Endodermal cell (in vitro differentiated cells): ENCODE data around the gene NSFL1C. TPM values are rescaled to one million over a fixed set of nuclear protein-coding genes. Genes with fewer than 3 reads are reported as not detected.

ENCODE experiments used
- DNase-seq: peaks from one replicate; pipeline ENCODE4 v3.0.0-alpha.2; 2017
- H3K27ac ChIP-seq: 2 replicates; pipeline ENCODE4 v1.5.1; 2013; ENCODE audit warnings: mild to moderate bottlenecking, low read depth, low read length, moderate library complexity
- H3K27me3 ChIP-seq: 2 replicates; pipeline ENCODE4 v1.6.1; 2013; ENCODE audit warnings: mild to moderate bottlenecking, low read length, moderate library complexity; ENCODE audit not compliant: insufficient read depth, control insufficient read depth, poor library complexity, severe bottlenecking
- H3K36me3 ChIP-seq: 2 replicates; pipeline ENCODE4 v1.7.0; 2013; ENCODE audit warnings: mild to moderate bottlenecking, low read length, moderate library complexity; ENCODE audit not compliant: control insufficient read depth, insufficient read depth
- H3K4me1 ChIP-seq: one replicate; pipeline ENCODE4 v1.7.0; 2013; ENCODE audit warnings: low read length; ENCODE audit not compliant: control insufficient read depth, insufficient read depth
- H3K4me3 ChIP-seq: 2 replicates; pipeline ENCODE4 v1.5.1; 2013; ENCODE audit warnings: mild to moderate bottlenecking, low read length, moderate library complexity
- H3K9ac ChIP-seq: 2 replicates; pipeline ENCODE4 v1.6.1; 2013; ENCODE audit warnings: mild to moderate bottlenecking, low read length, moderate library complexity; ENCODE audit not compliant: poor library complexity, severe bottlenecking; ENCODE audit errors: extremely low read depth
- H3K9me3 ChIP-seq: 2 replicates; pipeline ENCODE4 v1.6.1; 2013; ENCODE audit warnings: mild to moderate bottlenecking, low read length, moderate library complexity; ENCODE audit not compliant: control insufficient read depth
- H3K27ac Mint-ChIP-seq: 2 replicates; pipeline ENCODE4 v1.8.0; 2020; ENCODE audit warnings: mixed read lengths
- H3K27me3 Mint-ChIP-seq: 2 replicates; pipeline ENCODE4 v1.8.0; 2021; ENCODE audit warnings: mild to moderate bottlenecking, mixed read lengths; ENCODE audit not compliant: insufficient read depth
- H3K36me3 Mint-ChIP-seq: 2 replicates; pipeline ENCODE4 v1.8.0; 2020; ENCODE audit warnings: low read depth, mixed read lengths
- H3K4me1 Mint-ChIP-seq: 2 replicates; pipeline ENCODE4 v1.8.0; 2020; ENCODE audit warnings: mixed read lengths
- H3K4me3 Mint-ChIP-seq: 2 replicates; pipeline ENCODE4 v1.8.0; 2020; ENCODE audit warnings: mild to moderate bottlenecking, moderate library complexity, mixed read lengths
- H3K9me3 Mint-ChIP-seq: 2 replicates; pipeline ENCODE4 v1.8.0; 2020; ENCODE audit warnings: mild to moderate bottlenecking, mixed read lengths
- WGBS, 2 experiments: methylation state at CpG; one replicate each; pipeline versions ENCODE4 v1.1.5 to v1.1.7; 2013; ENCODE audit warnings: missing lambda C conversion rate in 2 of 2, mixed read lengths in 1 of 2; ENCODE audit not compliant: insufficient coverage in 1 of 2, insufficient read length in 1 of 2; 5-methylcytosine and 5-hydroxymethylcytosine counted together
- total RNA-seq, 2 donors: library from RNA; stranded (reverse); fragmentation: NEBNext Ultra II Directional in 1 of 2; extraction: Animal tissue kit (Norgen Biotek cat#: 25700) in 1 of 2; gene quantifications; 2 replicates in 1 of 2; 3 replicates in 1 of 2; pipeline ENCODE4 v1.2.1, GENCODE V29; 2021
- TF ChIP-seq, protein P1 (sequence below): fragments of 200-600 bp; sonication (generic); conservative IDR thresholded peaks from 2 replicates; pipeline ENCODE4 v1.5.0; 2021; ENCODE audit warnings: antibody characterized with exemption, mild to moderate bottlenecking

NSFL1C gene
- total RNA-seq, 2 donors from 2014 or later, result 90.9 to 117 TPM

DNA sequence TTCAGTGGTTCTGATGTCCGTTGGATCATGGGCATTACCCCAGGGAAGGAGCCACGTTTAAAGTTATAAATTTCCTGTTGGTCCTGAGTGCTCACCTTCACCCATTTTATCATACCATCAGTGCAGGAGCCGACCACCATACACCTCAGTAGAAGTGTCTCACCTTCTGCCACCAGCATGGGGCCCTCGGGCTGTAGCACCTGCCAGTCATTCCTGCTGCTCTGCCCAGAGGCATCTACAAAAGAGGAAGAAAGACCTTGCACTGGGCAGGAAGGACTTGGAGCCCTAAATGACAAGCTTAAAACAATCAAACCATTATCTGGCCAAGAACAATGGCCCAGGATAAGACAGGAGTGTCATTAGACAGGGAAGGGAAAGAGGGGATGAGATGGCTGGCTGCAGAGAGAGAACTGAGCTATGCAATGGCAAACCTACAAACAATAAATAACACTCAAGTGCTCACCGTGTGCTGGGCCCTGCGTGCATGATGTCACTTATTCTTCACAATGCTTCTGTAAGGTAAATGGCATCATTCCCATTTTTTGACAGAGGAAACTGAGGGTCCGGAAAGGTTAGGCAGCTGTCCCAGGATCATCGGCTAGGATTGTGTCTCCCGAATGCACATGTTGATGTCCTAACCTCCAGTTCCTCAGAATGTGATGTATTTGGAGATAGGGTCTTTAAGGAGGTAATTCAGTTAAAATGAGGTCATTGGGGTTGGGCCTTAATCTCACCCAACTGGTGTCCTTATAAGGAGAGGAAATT is 13.4 kb upstream of the NSFL1C start:
- TF ChIP-seq, protein P1, sequence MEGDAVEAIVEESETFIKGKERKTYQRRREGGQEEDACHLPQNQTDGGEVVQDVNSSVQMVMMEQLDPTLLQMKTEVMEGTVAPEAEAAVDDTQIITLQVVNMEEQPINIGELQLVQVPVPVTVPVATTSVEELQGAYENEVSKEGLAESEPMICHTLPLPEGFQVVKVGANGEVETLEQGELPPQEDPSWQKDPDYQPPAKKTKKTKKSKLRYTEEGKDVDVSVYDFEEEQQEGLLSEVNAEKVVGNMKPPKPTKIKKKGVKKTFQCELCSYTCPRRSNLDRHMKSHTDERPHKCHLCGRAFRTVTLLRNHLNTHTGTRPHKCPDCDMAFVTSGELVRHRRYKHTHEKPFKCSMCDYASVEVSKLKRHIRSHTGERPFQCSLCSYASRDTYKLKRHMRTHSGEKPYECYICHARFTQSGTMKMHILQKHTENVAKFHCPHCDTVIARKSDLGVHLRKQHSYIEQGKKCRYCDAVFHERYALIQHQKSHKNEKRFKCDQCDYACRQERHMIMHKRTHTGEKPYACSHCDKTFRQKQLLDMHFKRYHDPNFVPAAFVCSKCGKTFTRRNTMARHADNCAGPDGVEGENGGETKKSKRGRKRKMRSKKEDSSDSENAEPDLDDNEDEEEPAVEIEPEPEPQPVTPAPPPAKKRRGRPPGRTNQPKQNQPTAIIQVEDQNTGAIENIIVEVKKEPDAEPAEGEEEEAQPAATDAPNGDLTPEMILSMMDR, result no peak
- H3K36me3 ChIP-seq, result no peaks in the 10 kb centered on the region
- peaks cover 12% of the 10 kb centered on the region for H3K4me1 ChIP-seq
- Mint-ChIP-seq H3K36me3 (no peaks in the 10 kb centered on the region), H3K27me3 (peaks cover 14% of the 10 kb centered on the region), H3K4me3 (no peak overlapping the region), H3K9me3 (no peaks in the 10 kb centered on the region), H3K27ac (no peak overlapping the region), H3K4me1 (peaks cover 12% of the 10 kb centered on the region)
- no peak overlapping the region for H3K9ac ChIP-seq
- H3K4me3 ChIP-seq, result peak overlapping the region; percentile 39
- no peaks in the 10 kb centered on the region for H3K9me3 ChIP-seq
- no peak overlapping the region for H3K27ac ChIP-seq
- WGBS, 2 experiments, result 93% methylated on average over 5 to 9 of the region's 9 CpGs
- H3K27me3 ChIP-seq, result no peaks in the 10 kb centered on the region
- DNase-seq, result no peak

- peaks cover 12% of the 10 kb centered on the region for H3K27me3 Mint-ChIP-seq
- Histone ChIP-seq H3K9ac (no peak overlapping the region), H3K9me3 (no peaks in the 10 kb centered on the region), H3K4me1 (peaks cover 14% of the 10 kb centered on the region), H3K27me3 (no peaks in the 10 kb centered on the region), H3K4me3 (no peak overlapping the region), H3K27ac (no peak overlapping the region), H3K36me3 (no peaks in the 10 kb centered on the region)
- H3K4me1 Mint-ChIP-seq, result peaks cover 12% of the 10 kb centered on the region
- no peak for DNase-seq
- no peak overlapping the region for H3K4me3 Mint-ChIP-seq
- TF ChIP-seq, protein P1, result no peak
- WGBS, 2 experiments, result 91 to 92% methylated on average over 4 of the region's 4 CpGs
- H3K36me3 Mint-ChIP-seq, result no peaks in the 10 kb centered on the region
- H3K27ac Mint-ChIP-seq, result no peak overlapping the region
- H3K9me3 Mint-ChIP-seq, result no peaks in the 10 kb centered on the region
Measured at GRCh38 chr20:1478566-1478965, 11.9 kb upstream of the NSFL1C start.

DNA sequence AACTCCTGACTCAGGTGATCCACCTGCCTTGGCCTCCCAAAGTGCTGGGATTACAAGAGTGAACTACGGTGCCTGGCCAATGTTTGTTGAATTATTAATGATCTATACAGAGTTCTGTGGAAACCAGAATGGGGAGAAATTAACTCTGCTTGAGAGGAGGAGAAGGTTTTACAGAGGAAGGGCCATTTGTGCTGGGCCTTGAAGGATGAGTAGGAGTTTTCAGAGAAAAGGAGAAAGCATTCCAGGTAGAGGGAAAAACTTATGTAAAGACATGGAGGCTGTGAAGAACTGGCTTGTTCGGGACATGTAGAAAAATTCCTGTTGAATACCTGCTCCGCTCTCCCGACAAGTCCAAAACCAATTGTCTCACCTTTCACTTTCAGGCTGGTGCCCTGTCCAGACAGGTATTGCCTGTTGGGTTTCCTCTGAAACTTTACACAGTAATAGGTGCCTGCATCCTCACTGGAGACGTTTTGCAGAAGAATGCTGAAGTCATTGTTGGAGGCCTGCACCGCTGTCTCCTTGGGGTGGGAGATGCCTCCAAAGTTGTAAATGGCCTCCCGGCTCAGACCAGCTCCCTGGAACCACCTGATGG is 11.3 kb upstream of the NSFL1C start:
- Histone ChIP-seq H3K4me1 (peaks cover 14% of the 10 kb centered on the region), H3K9me3 (no peaks in the 10 kb centered on the region), H3K27ac (no peak overlapping the region), H3K36me3 (no peaks in the 10 kb centered on the region), H3K27me3 (no peaks in the 10 kb centered on the region), H3K4me3 (no peak overlapping the region), H3K9ac (no peak overlapping the region)
- TF ChIP-seq, protein P1, result no peak
- no peaks in the 10 kb centered on the region for H3K9me3 Mint-ChIP-seq
- H3K27ac Mint-ChIP-seq, result no peak overlapping the region
- no peak for DNase-seq
- no peak overlapping the region for H3K4me3 Mint-ChIP-seq
- no peaks in the 10 kb centered on the region for H3K36me3 Mint-ChIP-seq
- H3K27me3 Mint-ChIP-seq, result peaks cover 12% of the 10 kb centered on the region
- peaks cover 12% of the 10 kb centered on the region for H3K4me1 Mint-ChIP-seq
- 94 to 95% methylated on average over 4 to 7 of the region's 7 CpGs for WGBS, 2 experiments
